ENCODE measurements around the gene PRKRA. TPM values are rescaled to one million over a fixed set of nuclear protein-coding genes. Genes with fewer than 3 reads are reported as not detected.

Gene PRKRA
- polyA plus RNA-seq, 1 of the 3 experiments (the other 2 are of a cell fraction), result 44.3 TPM

DNA sequence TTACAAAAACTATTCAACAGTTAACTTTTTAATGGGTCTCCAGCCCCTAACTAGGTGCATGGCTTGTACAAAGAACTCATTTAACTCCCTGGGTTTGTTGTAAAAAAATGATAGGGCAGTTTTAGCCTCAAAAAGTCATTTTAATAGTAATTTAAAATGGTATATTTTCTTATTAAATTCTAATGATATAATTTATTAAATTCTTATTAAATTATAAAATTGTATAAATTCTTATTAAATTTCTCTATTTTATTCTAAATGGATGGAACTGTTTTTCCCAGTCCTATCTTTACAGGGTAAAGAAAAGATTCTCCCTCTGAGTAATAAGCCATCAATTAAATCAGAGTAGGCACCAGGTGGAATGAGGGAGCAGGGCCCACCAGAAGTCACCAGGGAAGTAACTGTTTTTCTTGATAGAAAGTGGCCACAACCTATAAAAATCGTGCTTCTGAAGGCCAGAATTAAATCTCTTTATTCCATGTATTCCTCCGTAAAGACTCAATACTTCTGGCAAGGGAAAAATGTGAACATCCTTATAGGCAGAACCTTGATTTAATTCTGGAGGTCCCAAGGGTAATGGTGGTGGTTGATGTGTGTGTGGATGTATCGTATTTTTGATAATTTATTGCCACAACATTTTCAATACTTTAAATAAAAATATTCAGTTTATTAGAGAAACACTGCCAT lies 26.6 kb upstream of the PRKRA start:
- Histone ChIP-seq H3K9me3 (no peaks in the 10 kb centered on the region), H2AFZ (ENCODE audit: low read depth) (peak overlapping the region; percentile 95), H3K36me3 (replicated peaks in 1 of 2; ENCODE audit: control insufficient read depth in 1 of 2, insufficient read depth in 2 of 2, low read length in 1 of 2) (peaks cover 0 to 5% of the 10 kb centered on the region in 2 experiments), H3K4me2 (peak overlapping the region; percentile 80), H3K27me3 (ENCODE audit: insufficient read depth) (no peaks in the 10 kb centered on the region), H3K4me3 (ENCODE audit: low read depth in 2 of 2, low read length in 1 of 2) (peak overlapping the region; percentile 62 to 93), H3F3A (replicated peaks; ENCODE audit: insufficient read depth) (peaks cover 19% of the 10 kb centered on the region), H3K9me2 (no peaks in the 10 kb centered on the region), H3K79me2 (ENCODE audit: insufficient read depth) (peaks cover 60% of the 10 kb centered on the region), H3K9ac (peak overlapping the region; percentile 89), H3K4me1 (ENCODE audit: control insufficient read depth in 1 of 2, insufficient read depth in 2 of 2, low read depth in 1 of 2, low read length in 1 of 2) (peaks cover 13 to 26% of the 10 kb centered on the region in 2 experiments), H3K27ac (ENCODE audit: low read depth in 2 of 2, low read length in 1 of 2) (peak overlapping the region; percentile 78 to 91), H4K20me1 (ENCODE audit: insufficient read depth) (peaks cover 17% of the 10 kb centered on the region)
- DNase-seq, result peak; percentile 34
- WGBS (ENCODE audit: low lambda C conversion rate), result under 1% methylated on average over 3 of the region's 3 CpGs
- POLR2A ChIA-PET, result no interaction called here
- CTCF ChIA-PET, result interaction anchor here (0.6 kb wide), 1 partner anchor 19 kb away, joined by 3 read pairs; no protein-coding TSS in a partner anchor
- TF ChIP-seq REST (IDR thresholded peaks at IDR 0.05; ENCODE audit: low read depth, low read length), result no peak
- no peak for TF ChIP-seq CTCF (IDR thresholded peaks at IDR 0.05)
- no peak for TF ChIP-seq CHD2 (IDR thresholded peaks at IDR 0.05; ENCODE audit: low read length, partially characterized antibody)
- no peak for TF ChIP-seq TAF1 (IDR thresholded peaks at IDR 0.05; ENCODE audit: borderline replicate concordance, low read depth, low read length)
- TF ChIP-seq MEF2A (IDR thresholded peaks at IDR 0.05; ENCODE audit: borderline replicate concordance, low read depth), result no peak
- no peak for TF ChIP-seq FOXJ3 (CRISPR knock-in tag; IDR thresholded peaks at IDR 0.05)
- no peak for TF ChIP-seq EP300 (IDR thresholded peaks at IDR 0.05; ENCODE audit: borderline replicate concordance in 1 of 2, low read depth in 1 of 2, low read length in 1 of 2)
- TF ChIP-seq MAX (IDR thresholded peaks at IDR 0.05; ENCODE audit: low read depth), result no peak
- TF ChIP-seq FOXM1 (IDR thresholded peaks at IDR 0.05; ENCODE audit: low read depth), result no peak
- TF ChIP-seq RCOR1 (IDR thresholded peaks at IDR 0.05; ENCODE audit: low read length), result no peak
- no peak for TF ChIP-seq SIN3A (IDR thresholded peaks at IDR 0.05; ENCODE audit: borderline replicate concordance, low read depth, low read length)
- TF ChIP-seq NFIC (IDR thresholded peaks at IDR 0.05; ENCODE audit: borderline replicate concordance), result no peak
- TF ChIP-seq, protein P1, sequence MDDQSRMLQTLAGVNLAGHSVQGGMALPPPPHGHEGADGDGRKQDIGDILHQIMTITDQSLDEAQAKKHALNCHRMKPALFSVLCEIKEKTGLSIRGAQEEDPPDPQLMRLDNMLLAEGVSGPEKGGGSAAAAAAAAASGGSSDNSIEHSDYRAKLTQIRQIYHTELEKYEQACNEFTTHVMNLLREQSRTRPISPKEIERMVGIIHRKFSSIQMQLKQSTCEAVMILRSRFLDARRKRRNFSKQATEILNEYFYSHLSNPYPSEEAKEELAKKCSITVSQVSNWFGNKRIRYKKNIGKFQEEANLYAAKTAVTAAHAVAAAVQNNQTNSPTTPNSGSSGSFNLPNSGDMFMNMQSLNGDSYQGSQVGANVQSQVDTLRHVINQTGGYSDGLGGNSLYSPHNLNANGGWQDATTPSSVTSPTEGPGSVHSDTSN (IDR thresholded peaks at IDR 0.05), result no peak
- no peak for TF ChIP-seq ZBTB33 (IDR thresholded peaks at IDR 0.05; ENCODE audit: borderline replicate concordance, low read depth)
- no peak for TF ChIP-seq NRF1 (IDR thresholded peaks at IDR 0.05; ENCODE audit: low read depth, low read length)
- TF ChIP-seq SMC3 (IDR thresholded peaks at IDR 0.05; ENCODE audit: low read depth, low read length), result no peak
- TF ChIP-seq, protein P2, sequence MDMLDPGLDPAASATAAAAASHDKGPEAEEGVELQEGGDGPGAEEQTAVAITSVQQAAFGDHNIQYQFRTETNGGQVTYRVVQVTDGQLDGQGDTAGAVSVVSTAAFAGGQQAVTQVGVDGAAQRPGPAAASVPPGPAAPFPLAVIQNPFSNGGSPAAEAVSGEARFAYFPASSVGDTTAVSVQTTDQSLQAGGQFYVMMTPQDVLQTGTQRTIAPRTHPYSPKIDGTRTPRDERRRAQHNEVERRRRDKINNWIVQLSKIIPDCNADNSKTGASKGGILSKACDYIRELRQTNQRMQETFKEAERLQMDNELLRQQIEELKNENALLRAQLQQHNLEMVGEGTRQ (IDR thresholded peaks at IDR 0.05; ENCODE audit: borderline replicate concordance, low read depth, low read length), result no peak
- TF ChIP-seq TEAD4 (IDR thresholded peaks at IDR 0.05; ENCODE audit: borderline replicate concordance, insufficient read depth), result no peak

Measured in SK-N-SH (cell line).